ENCODE data around the gene MET.

GRCh38 chr7:116732788-116733694 lies 61.0 kb downstream of the MET start:
- TF ChIP-seq ZNF274 (IDR thresholded peaks at IDR 0.05; ENCODE audit: borderline replicate concordance, extremely low read depth, low read length) = no peak
- no peak for TF ChIP-seq POLR2A (IDR thresholded peaks at IDR 0.05; ENCODE audit: control extremely low read depth in 1 of 2, low read depth in 2 of 2, low read length in 2 of 2)
- TF ChIP-seq NANOG (IDR thresholded peaks at IDR 0.05; ENCODE audit: insufficient read depth, low read depth, low read length, poor library complexity, severe bottlenecking) = no peak
- no peak for TF ChIP-seq CTCF (IDR thresholded peaks at IDR 0.05; ENCODE audit: control extremely low read depth in 1 of 3, insufficient read depth in 1 of 3, low read depth in 1 of 3, low read length in 3 of 3)
- TF ChIP-seq CEBPB (IDR thresholded peaks at IDR 0.05; ENCODE audit: low read depth, low read length) = no peak
- TF ChIP-seq BACH1 (IDR thresholded peaks at IDR 0.05; ENCODE audit: low read length) = no peak
- no peak for TF ChIP-seq EP300 (IDR thresholded peaks at IDR 0.05; ENCODE audit: borderline replicate concordance in 1 of 2, low read depth in 2 of 2, low read length in 2 of 2)
- no peak for TF ChIP-seq POLR2AphosphoS5 (IDR thresholded peaks at IDR 0.05; ENCODE audit: low read depth, low read length)
- no peak for TF ChIP-seq USF2 (IDR thresholded peaks at IDR 0.05; ENCODE audit: low read length)
- TF ChIP-seq TEAD4 (IDR thresholded peaks at IDR 0.05; ENCODE audit: low read depth, low read length) = no peak
